Endothelial cell of umbilical vein (primary cell): Measurements from ENCODE around the gene HAUS6.

ENCODE experiments used
- CTCF ChIP-seq, 2 donors: IDR thresholded peaks; 1 replicate in 1 of 2; 2 replicates in 1 of 2; pipeline ENCODE4 v1.5.1; 2011; ENCODE audit warnings: low read length in 2 of 2, mild to moderate bottlenecking in 2 of 2, moderate library complexity in 2 of 2, control low read depth in 1 of 2, inconsistent platforms in 1 of 2, low read depth in 1 of 2; ENCODE audit not compliant: insufficient read depth in 1 of 2; ENCODE audit errors: extremely low read depth in 1 of 2
- POLR2A ChIP-seq: IDR thresholded peaks from 2 replicates; pipeline ENCODE4 v1.6.1; 2012; ENCODE audit warnings: low read depth, mild to moderate bottlenecking, control low read depth, low read length

- TF ChIP-seq POLR2A (no peak), CTCF (IDR thresholded peaks at IDR 0.05; ENCODE audit: extremely low read depth in 1 of 2, insufficient read depth in 1 of 2, low read depth in 1 of 2, low read length in 2 of 2) (no peak)
Measured at GRCh38 chr9:19074229-19074628, 28.5 kb downstream of the HAUS6 start.
